ENCODE data around the gene SORCS2.

- TF ChIP-seq CTCF (conservative IDR thresholded peaks at IDR 0.05; ENCODE audit: low read depth, low read length) (no peak), EZH2 (IDR thresholded peaks at IDR 0.05; ENCODE audit: borderline replicate concordance, low read depth, low read length, poor library complexity, severe bottlenecking) (no peak)
Observed at GRCh38 chr4:7569810-7570783, 377.8 kb downstream of the SORCS2 start.

Data from A673 (cell line).